GM19043 (cell line): ENCODE measurements around the gene RNF150.

ENCODE experiments used
- ATAC-seq: cut with Tn5 transposase; IDR thresholded peaks from one replicate; pipeline ENCODE4 v1.9.1; 2021; ENCODE audit warnings: low read depth; ENCODE audit not compliant: unreplicated experiment

RNF150 gene

GRCh38 chr4:140871368-140871767 lies 261.9 kb downstream of the RNF150 start:
- no peak for ATAC-seq

GRCh38 chr4:140870427-140870826 lies 262.8 kb downstream of the RNF150 start:
- no peak for ATAC-seq

- ATAC-seq: no peak
Observed at GRCh38 chr4:140869446-140869845, 263.8 kb downstream of the RNF150 start.

- no peak for ATAC-seq
Observed at GRCh38 chr4:140867356-140867755, 265.9 kb downstream of the RNF150 start.

- ATAC-seq: no peak
Observed at GRCh38 chr4:140866492-140867005, 266.7 kb downstream of the RNF150 start.

GRCh38 chr4:140865253-140866217 lies 267.7 kb downstream of the RNF150 start:
- no peak for ATAC-seq

- ATAC-seq: no peak
Observed at GRCh38 chr4:140863197-140863596, 270.1 kb downstream of the RNF150 start.

GRCh38 chr4:140862177-140862442 lies 271.2 kb downstream of the RNF150 start:
- no peak for ATAC-seq

GRCh38 chr4:140861359-140862176 lies 271.7 kb downstream of the RNF150 start:
- peak; percentile 78 for ATAC-seq

- no peak for ATAC-seq
Observed at GRCh38 chr4:140858897-140859296, 274.4 kb downstream of the RNF150 start.

- ATAC-seq: no peak
Observed at GRCh38 chr4:140857111-140857510, 276.2 kb downstream of the RNF150 start.

- ATAC-seq: no peak
Observed at GRCh38 chr4:140856621-140857062, 276.6 kb downstream of the RNF150 start.

- no peak for ATAC-seq
Observed at GRCh38 chr4:140854168-140854567, 279.1 kb downstream of the RNF150 start.

- no peak for ATAC-seq
Observed at GRCh38 chr4:140851804-140852203, 281.5 kb downstream of the RNF150 start.

- peak; percentile 72 for ATAC-seq
Observed at GRCh38 chr4:140851032-140851636, 282.1 kb downstream of the RNF150 start.

GRCh38 chr4:140849526-140849925 lies 283.7 kb downstream of the RNF150 start:
- ATAC-seq: no peak

GRCh38 chr4:140846736-140847135 lies 286.5 kb downstream of the RNF150 start:
- ATAC-seq: no peak

- no peak for ATAC-seq
Observed at GRCh38 chr4:140844061-140844460, 289.2 kb downstream of the RNF150 start.

- no peak for ATAC-seq
Observed at GRCh38 chr4:140841186-140841585, 292.1 kb downstream of the RNF150 start.

GRCh38 chr4:140839888-140840790 lies 293.1 kb downstream of the RNF150 start:
- ATAC-seq: no peak
